Measurements from ENCODE around the gene SLC36A2.

DNA sequence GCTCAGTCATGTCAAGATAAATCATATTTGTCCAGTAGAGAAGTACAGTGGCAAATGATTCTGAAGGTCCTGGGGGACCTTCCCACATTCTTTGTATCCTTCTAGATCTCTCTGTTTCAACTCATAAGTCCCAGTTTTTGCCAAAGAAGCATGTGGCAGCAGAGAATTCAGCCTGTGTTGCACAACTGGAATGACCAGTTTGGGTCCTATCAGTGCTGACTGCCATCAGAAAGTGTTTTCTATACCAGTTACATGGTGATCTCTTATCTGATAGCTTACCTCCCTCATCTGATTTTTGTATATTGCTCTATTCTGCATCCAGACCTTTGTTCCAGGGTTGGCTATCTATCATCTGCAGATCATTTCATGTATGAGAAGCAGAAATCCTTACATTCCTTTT is 72.7 kb downstream of the SLC36A2 start:
- TF ChIP-seq, protein P1, sequence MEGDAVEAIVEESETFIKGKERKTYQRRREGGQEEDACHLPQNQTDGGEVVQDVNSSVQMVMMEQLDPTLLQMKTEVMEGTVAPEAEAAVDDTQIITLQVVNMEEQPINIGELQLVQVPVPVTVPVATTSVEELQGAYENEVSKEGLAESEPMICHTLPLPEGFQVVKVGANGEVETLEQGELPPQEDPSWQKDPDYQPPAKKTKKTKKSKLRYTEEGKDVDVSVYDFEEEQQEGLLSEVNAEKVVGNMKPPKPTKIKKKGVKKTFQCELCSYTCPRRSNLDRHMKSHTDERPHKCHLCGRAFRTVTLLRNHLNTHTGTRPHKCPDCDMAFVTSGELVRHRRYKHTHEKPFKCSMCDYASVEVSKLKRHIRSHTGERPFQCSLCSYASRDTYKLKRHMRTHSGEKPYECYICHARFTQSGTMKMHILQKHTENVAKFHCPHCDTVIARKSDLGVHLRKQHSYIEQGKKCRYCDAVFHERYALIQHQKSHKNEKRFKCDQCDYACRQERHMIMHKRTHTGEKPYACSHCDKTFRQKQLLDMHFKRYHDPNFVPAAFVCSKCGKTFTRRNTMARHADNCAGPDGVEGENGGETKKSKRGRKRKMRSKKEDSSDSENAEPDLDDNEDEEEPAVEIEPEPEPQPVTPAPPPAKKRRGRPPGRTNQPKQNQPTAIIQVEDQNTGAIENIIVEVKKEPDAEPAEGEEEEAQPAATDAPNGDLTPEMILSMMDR (conservative IDR thresholded peaks at IDR 0.05; ENCODE audit: low read depth, low read length), result no peak
- TF ChIP-seq EZH2 (IDR thresholded peaks at IDR 0.05; ENCODE audit: borderline replicate concordance, low read depth, low read length, poor library complexity, severe bottlenecking), result no peak

Data from A673 (cell line).